Activated T-helper 17 cell treated with anti-CD3 and anti-CD28 coated beads, Interleukin-2, amount 50 U/mL, for 72 hours (primary cell): ENCODE data around the gene LRRC37A3. TPM values are rescaled to one million over a fixed set of nuclear protein-coding genes. Genes with fewer than 3 reads are reported as not detected.
"Not testable (repeated sequence)": the region's sequence is repeated elsewhere in the genome, so short reads cannot be mapped to it uniquely, and the experiment has no call there.

Source experiments
- ATAC-seq: fragments of 150-1000 bp; cut with Tn5 transposase; replicated peaks from 2 replicates; pipeline ENCODE4 v1.10.0; 2021; ENCODE audit warnings: mild to moderate bottlenecking, moderate library complexity
- H3K27ac Mint-ChIP-seq: one replicate; pipeline ENCODE4 v1.8.0; 2022; ENCODE audit warnings: mixed read lengths
- H3K27me3 Mint-ChIP-seq: one replicate; pipeline ENCODE4 v1.8.0; 2022; ENCODE audit warnings: mixed read lengths
- H3K36me3 Mint-ChIP-seq: one replicate; pipeline ENCODE4 v1.8.0; 2022; ENCODE audit warnings: low read depth, mild to moderate bottlenecking, mixed read lengths
- H3K4me1 Mint-ChIP-seq: one replicate; pipeline ENCODE4 v1.8.0; 2022; ENCODE audit warnings: mixed read lengths
- H3K4me3 Mint-ChIP-seq: one replicate; pipeline ENCODE4 v1.8.0; 2022; ENCODE audit warnings: mild to moderate bottlenecking, mixed read lengths
- H3K9me3 Mint-ChIP-seq: one replicate; pipeline ENCODE4 v1.8.0; 2022; ENCODE audit warnings: mixed read lengths
- total RNA-seq, 2 donors: library from RNA; stranded (reverse); gene quantifications; one replicate each; pipeline ENCODE4 v1.2.3, GENCODE V29; 2022

The LRRC37A3 gene
- total RNA-seq, result 10 to 100 TPM; 10.1 to 17.4 TPM

- H3K27ac Mint-ChIP-seq, result peak within 1 kb of the TSS; percentile 81
- not testable (repeated sequence) for H3K9me3 Mint-ChIP-seq, H3K36me3 Mint-ChIP-seq, H3K4me1 Mint-ChIP-seq, H3K27me3 Mint-ChIP-seq
- H3K4me3 Mint-ChIP-seq, result peak within 1 kb of the TSS; percentile 78
- peak; percentile 98 for ATAC-seq
Measured at GRCh38 chr17:64919289-64920025, at the start of gene LRRC37A3. TSS of gene LRRC37A3 (minus strand) at chr17:64919478. CDS start at chr17:64897257, 22,221 bp downstream.

GRCh38 chr17:64965873-64966287, 46.6 kb upstream of the LRRC37A3 start:
- H3K36me3 Mint-ChIP-seq, H3K27me3 Mint-ChIP-seq, H3K9me3 Mint-ChIP-seq, H3K27ac Mint-ChIP-seq: not testable (repeated sequence)
- H3K4me3 Mint-ChIP-seq, result peak overlapping the region; percentile 70
- peak; percentile 79 for ATAC-seq
- peaks cover 34% of the 10 kb centered on the region for H3K4me1 Mint-ChIP-seq

GRCh38 chr17:64965256-64965872, 46.1 kb upstream of the LRRC37A3 start:
- H3K27me3 Mint-ChIP-seq, H3K9me3 Mint-ChIP-seq, H3K36me3 Mint-ChIP-seq, ATAC-seq, H3K27ac Mint-ChIP-seq: not testable (repeated sequence)
- H3K4me1 Mint-ChIP-seq, result peaks cover 34% of the 10 kb centered on the region
- peak overlapping the region; percentile 70 for H3K4me3 Mint-ChIP-seq

GRCh38 chr17:64964796-64965195, 45.5 kb upstream of the LRRC37A3 start:
- ATAC-seq, result no peak
- Mint-ChIP-seq H3K4me3 (peak overlapping the region; percentile 70), H3K27me3 (no peaks in the 10 kb centered on the region), H3K4me1 (peaks cover 34% of the 10 kb centered on the region), H3K27ac (no peak overlapping the region), H3K9me3 (no peaks in the 10 kb centered on the region), H3K36me3 (no peaks in the 10 kb centered on the region)

- H3K9me3 Mint-ChIP-seq, ATAC-seq, H3K36me3 Mint-ChIP-seq, H3K4me3 Mint-ChIP-seq, H3K27me3 Mint-ChIP-seq, H3K27ac Mint-ChIP-seq: not testable (repeated sequence)
- peaks cover 32% of the 10 kb centered on the region for H3K4me1 Mint-ChIP-seq
Measured at GRCh38 chr17:64963814-64964213, 44.5 kb upstream of the LRRC37A3 start.

- H3K27me3 Mint-ChIP-seq, H3K36me3 Mint-ChIP-seq, H3K27ac Mint-ChIP-seq, H3K9me3 Mint-ChIP-seq, H3K4me3 Mint-ChIP-seq: not testable (repeated sequence)
- peaks cover 16% of the 10 kb centered on the region for H3K4me1 Mint-ChIP-seq
- ATAC-seq, result peak; percentile 52
Measured at GRCh38 chr17:64961563-64962378, 42.5 kb upstream of the LRRC37A3 start.

GRCh38 chr17:64951877-64952276, 32.6 kb upstream of the LRRC37A3 start:
- no peak overlapping the region for H3K27ac Mint-ChIP-seq
- H3K9me3 Mint-ChIP-seq, result no peaks in the 10 kb centered on the region
- H3K27me3 Mint-ChIP-seq, result no peaks in the 10 kb centered on the region
- no peak overlapping the region for H3K4me3 Mint-ChIP-seq
- H3K4me1 Mint-ChIP-seq, result no peaks in the 10 kb centered on the region
- no peaks in the 10 kb centered on the region for H3K36me3 Mint-ChIP-seq
- no peak for ATAC-seq

GRCh38 chr17:64950871-64951270, 31.6 kb upstream of the LRRC37A3 start:
- Mint-ChIP-seq H3K36me3 (no peaks in the 10 kb centered on the region), H3K4me1 (no peaks in the 10 kb centered on the region), H3K4me3 (no peak overlapping the region), H3K27me3 (no peaks in the 10 kb centered on the region), H3K27ac (no peak overlapping the region), H3K9me3 (no peaks in the 10 kb centered on the region)
- no peak for ATAC-seq

GRCh38 chr17:64947152-64947551, 27.9 kb upstream of the LRRC37A3 start:
- Mint-ChIP-seq H3K27me3 (no peaks in the 10 kb centered on the region), H3K9me3 (no peaks in the 10 kb centered on the region), H3K36me3 (no peaks in the 10 kb centered on the region), H3K4me1 (no peaks in the 10 kb centered on the region), H3K4me3 (no peak overlapping the region), H3K27ac (no peak overlapping the region)
- no peak for ATAC-seq

- Mint-ChIP-seq H3K4me1 (peaks cover 4% of the 10 kb centered on the region), H3K9me3 (no peaks in the 10 kb centered on the region)
Measured at GRCh38 chr17:64941761-64942160, 22.5 kb upstream of the LRRC37A3 start.

GRCh38 chr17:64941045-64941444, 21.8 kb upstream of the LRRC37A3 start:
- Mint-ChIP-seq H3K4me3 (no peak overlapping the region), H3K27me3 (no peaks in the 10 kb centered on the region), H3K36me3 (no peaks in the 10 kb centered on the region), H3K27ac (no peak overlapping the region), H3K4me1 (peaks cover 4% of the 10 kb centered on the region), H3K9me3 (no peaks in the 10 kb centered on the region)
- ATAC-seq, result no peak

More at GRCh38 chr17:64941761-64942160, 22.5 kb upstream of the LRRC37A3 start:
- Mint-ChIP-seq H3K27ac (no peak overlapping the region), H3K4me3 (no peak overlapping the region), H3K27me3 (no peaks in the 10 kb centered on the region), H3K36me3 (no peaks in the 10 kb centered on the region)
- no peak for ATAC-seq

GRCh38 chr17:64940055-64940454, 20.8 kb upstream of the LRRC37A3 start:
- H3K9me3 Mint-ChIP-seq, result no peaks in the 10 kb centered on the region
- no peak for ATAC-seq
- no peak overlapping the region for H3K27ac Mint-ChIP-seq
- H3K36me3 Mint-ChIP-seq, result no peaks in the 10 kb centered on the region
- no peaks in the 10 kb centered on the region for H3K27me3 Mint-ChIP-seq
- no peak overlapping the region for H3K4me3 Mint-ChIP-seq
- peaks cover 4% of the 10 kb centered on the region for H3K4me1 Mint-ChIP-seq

GRCh38 chr17:64938925-64939474, 19.7 kb upstream of the LRRC37A3 start:
- Mint-ChIP-seq H3K4me3 (no peak overlapping the region), H3K9me3 (no peaks in the 10 kb centered on the region), H3K36me3 (no peaks in the 10 kb centered on the region), H3K4me1 (peaks cover 4% of the 10 kb centered on the region), H3K27me3 (no peaks in the 10 kb centered on the region), H3K27ac (peak overlapping the region; percentile 65)
- ATAC-seq, result peak; percentile 87

- ATAC-seq, result peak; percentile 47
- H3K27me3 Mint-ChIP-seq, result no peaks in the 10 kb centered on the region
- H3K36me3 Mint-ChIP-seq, result no peaks in the 10 kb centered on the region
- H3K4me3 Mint-ChIP-seq, result no peak overlapping the region
- H3K27ac Mint-ChIP-seq, result no peak overlapping the region
- no peaks in the 10 kb centered on the region for H3K9me3 Mint-ChIP-seq
- peaks cover 4% of the 10 kb centered on the region for H3K4me1 Mint-ChIP-seq
Measured at GRCh38 chr17:64938290-64938689, 19.0 kb upstream of the LRRC37A3 start.
